Left lobe of liver (tissue), 2 donors: Measurements from ENCODE around the gene UQCR11. TPM values are rescaled to one million over a fixed set of nuclear protein-coding genes. Genes with fewer than 3 reads are reported as not detected.

Experiments
- ATAC-seq: fragments of 200-7000 bp; cut with Tn5 transposase; one replicate; pipeline ENCODE4 v1.9.1; 2020; ENCODE audit warnings: mild to moderate bottlenecking, moderate library complexity
- DNase-seq: peaks from one replicate; pipeline ENCODE4 v3.0.0-alpha.2; 2020; ENCODE audit warnings: low spot score
- total RNA-seq: library from RNA; stranded (reverse); gene quantifications from one replicate; pipeline ENCODE4 v1.2.1, GENCODE V29; 2021
- donor health status: DM: no; HTN: no; CAD: no; lungs with moderate emphysema.
- donor health status: DM: no; HTN: yes; CAD: no.

UQCR11 gene
- total RNA-seq, 1 donor from 2014 or later, result 220 TPM

- peak; percentile 94 for DNase-seq
- peak; percentile 84 for ATAC-seq
Measured at GRCh38 chr19:1592755-1593500, 12.3 kb downstream of the UQCR11 start, which contains the start of gene MBD3. Gene MBD3, minus strand, starts transcription at chr19:1592865. Its CDS starts 234 bp downstream, at chr19:1592631.

GRCh38 chr19:1592024-1592754 lies 13.1 kb downstream of the UQCR11 start:
- peak; percentile 75 for ATAC-seq
- peak; percentile 87 for DNase-seq

GRCh38 chr19:1591421-1592023 lies 13.7 kb downstream of the UQCR11 start:
- DNase-seq (no peak), ATAC-seq (peak; percentile 2)

GRCh38 chr19:1590641-1591397 lies 14.4 kb downstream of the UQCR11 start:
- DNase-seq (no peak), ATAC-seq (no peak)

GRCh38 chr19:1587872-1588271 lies 17.4 kb downstream of the UQCR11 start:
- peak; percentile 49 for ATAC-seq
- peak; percentile 72 for DNase-seq

GRCh38 chr19:1585243-1585580 lies 20.1 kb downstream of the UQCR11 start:
- no peak for ATAC-seq
- no peak for DNase-seq

GRCh38 chr19:1584500-1585242 lies 20.6 kb downstream of the UQCR11 start:
- DNase-seq, result no peak
- ATAC-seq, result no peak

GRCh38 chr19:1582201-1582600 lies 23.1 kb downstream of the UQCR11 start:
- ATAC-seq (no peak), DNase-seq (no peak)

GRCh38 chr19:1580957-1581356 lies 24.3 kb downstream of the UQCR11 start:
- DNase-seq (no peak), ATAC-seq (no peak)

- no peak for DNase-seq
- ATAC-seq, result peak; percentile 15
Measured at GRCh38 chr19:1580382-1580781, 24.9 kb downstream of the UQCR11 start.

GRCh38 chr19:1579222-1579621 lies 26.0 kb downstream of the UQCR11 start:
- no peak for DNase-seq
- no peak for ATAC-seq

- ATAC-seq, result no peak
Measured at GRCh38 chr19:1577929-1578618, 27.2 kb downstream of the UQCR11 start.

GRCh38 chr19:1577090-1577928 lies 28.0 kb downstream of the UQCR11 start:
- no peak for ATAC-seq
- no peak for DNase-seq

More at GRCh38 chr19:1577929-1578618, 27.2 kb downstream of the UQCR11 start:
- no peak for DNase-seq

- ATAC-seq (no peak), DNase-seq (no peak)
Measured at GRCh38 chr19:1576242-1577089, 28.8 kb downstream of the UQCR11 start.

- DNase-seq (no peak), ATAC-seq (peak; percentile 9)
Measured at GRCh38 chr19:1575323-1576241, 29.7 kb downstream of the UQCR11 start.

- DNase-seq (no peak), ATAC-seq (no peak)
Measured at GRCh38 chr19:1574354-1575136, 30.7 kb downstream of the UQCR11 start.
